ENCODE results near the gene FGGY. TPM values are rescaled to one million over a fixed set of nuclear protein-coding genes. Genes with fewer than 3 reads are reported as not detected.

Gene FGGY
- total RNA-seq, 1 experiment from 2014 or later: 4.7 TPM

DNA sequence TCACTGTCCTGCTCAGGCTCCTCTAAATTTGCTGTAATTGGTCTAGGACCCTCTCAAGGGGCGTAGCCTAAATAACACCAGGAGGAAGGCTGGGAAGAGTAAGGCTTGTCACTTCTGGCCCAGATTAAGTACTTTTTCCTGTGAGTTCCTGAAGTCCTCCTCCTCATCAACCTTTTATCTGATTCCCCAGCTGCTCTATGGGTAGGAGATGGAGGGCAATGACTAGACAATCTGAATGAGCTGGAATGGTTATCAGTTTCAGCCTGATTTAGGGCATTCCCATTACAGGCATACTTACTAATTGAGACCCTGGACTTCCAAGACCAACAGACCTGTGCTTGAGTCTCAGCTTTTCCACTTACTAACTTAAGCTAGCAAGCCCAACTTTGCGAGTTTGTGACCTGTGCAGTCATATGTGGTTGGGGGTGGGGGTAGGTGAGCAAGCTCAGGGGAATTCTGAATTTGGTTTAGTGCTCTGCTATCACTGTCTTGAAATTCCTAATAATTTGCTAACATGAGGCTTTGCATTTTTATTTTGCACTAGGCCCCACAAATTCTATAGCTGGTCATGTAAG lies 18.0 kb upstream of the FGGY start:
- no peak overlapping the region for H3K4me3 ChIP-seq (ENCODE audit: low read length)
- H3K9me2 ChIP-seq (replicated peaks; ENCODE audit: insufficient read depth, low read length): no peaks in the 10 kb centered on the region
- no peak overlapping the region for H3K9ac ChIP-seq (ENCODE audit: low read length)
- no peak for DNase-seq
- no peak overlapping the region for H3K4me2 ChIP-seq (ENCODE audit: low read depth, low read length, poor library complexity, severe bottlenecking)
- no peak overlapping the region for H2AFZ ChIP-seq (ENCODE audit: low read length)
- H3K4me1 ChIP-seq (ENCODE audit: low read length): peaks cover 9% of the 10 kb centered on the region
- H3K27me3 ChIP-seq (ENCODE audit: low read length): no peaks in the 10 kb centered on the region
- H4K20me1 ChIP-seq (ENCODE audit: insufficient read depth, low read depth, low read length): no peaks in the 10 kb centered on the region
- H3K36me3 ChIP-seq (ENCODE audit: insufficient read depth, low read length): no peaks in the 10 kb centered on the region
- H3K79me2 ChIP-seq (ENCODE audit: low read length): no peaks in the 10 kb centered on the region
- H3K27ac ChIP-seq (ENCODE audit: low read length): no peak overlapping the region
- no peaks in the 10 kb centered on the region for H3K9me3 ChIP-seq (ENCODE audit: low read length)

DNA sequence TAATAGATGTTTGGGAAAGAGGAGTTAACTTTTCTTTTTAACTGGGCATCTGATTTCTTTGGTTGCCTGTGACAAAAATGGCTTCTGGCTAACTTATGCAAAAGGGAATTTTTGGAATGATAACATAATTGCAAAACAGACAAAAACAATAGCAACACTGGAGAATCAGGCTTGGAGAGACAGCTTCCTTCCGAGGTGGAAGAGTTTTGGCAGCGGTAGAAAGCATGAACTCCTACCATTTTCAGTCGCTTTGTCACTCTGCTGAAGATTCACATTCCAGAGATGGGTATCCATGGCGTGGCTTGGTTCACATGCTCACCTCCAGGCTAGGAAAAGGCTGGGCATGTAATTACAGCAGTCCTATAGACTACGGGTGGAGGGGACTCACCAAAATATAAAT lies 17.2 kb upstream of the FGGY start:
- H3K4me1 ChIP-seq (ENCODE audit: low read length): peaks cover 9% of the 10 kb centered on the region
- H3K27me3 ChIP-seq (ENCODE audit: low read length): no peaks in the 10 kb centered on the region
- no peak overlapping the region for H3K4me2 ChIP-seq (ENCODE audit: low read depth, low read length, poor library complexity, severe bottlenecking)

GRCh38 chr1:59282951-59283350 lies 13.9 kb upstream of the FGGY start:
- no peak for DNase-seq
- Histone ChIP-seq H3K27me3 (ENCODE audit: low read length) (no peaks in the 10 kb centered on the region), H3K79me2 (ENCODE audit: low read length) (no peaks in the 10 kb centered on the region), H3K4me2 (ENCODE audit: low read depth, low read length, poor library complexity, severe bottlenecking) (no peak overlapping the region), H3K27ac (ENCODE audit: low read length) (no peak overlapping the region), H3K36me3 (ENCODE audit: insufficient read depth, low read length) (no peaks in the 10 kb centered on the region), H4K20me1 (ENCODE audit: insufficient read depth, low read depth, low read length) (no peaks in the 10 kb centered on the region), H3K4me3 (ENCODE audit: low read length) (no peak overlapping the region), H3K9me3 (ENCODE audit: low read length) (no peaks in the 10 kb centered on the region), H2AFZ (ENCODE audit: low read length) (no peak overlapping the region), H3K4me1 (ENCODE audit: low read length) (peaks cover 9% of the 10 kb centered on the region), H3K9ac (ENCODE audit: low read length) (no peak overlapping the region), H3K9me2 (replicated peaks; ENCODE audit: insufficient read depth, low read length) (no peaks in the 10 kb centered on the region)

More for the DNA sequence above, 17.2 kb upstream of the FGGY start:
- Histone ChIP-seq H3K9me2 (replicated peaks; ENCODE audit: insufficient read depth, low read length) (no peaks in the 10 kb centered on the region), H3K9ac (ENCODE audit: low read length) (no peak overlapping the region), H4K20me1 (ENCODE audit: insufficient read depth, low read depth, low read length) (no peaks in the 10 kb centered on the region), H3K4me3 (ENCODE audit: low read length) (no peak overlapping the region), H3K9me3 (ENCODE audit: low read length) (no peaks in the 10 kb centered on the region), H3K36me3 (ENCODE audit: insufficient read depth, low read length) (no peaks in the 10 kb centered on the region), H3K27ac (ENCODE audit: low read length) (no peak overlapping the region), H2AFZ (ENCODE audit: low read length) (no peak overlapping the region), H3K79me2 (ENCODE audit: low read length) (no peaks in the 10 kb centered on the region)
- no peak for DNase-seq

DNA sequence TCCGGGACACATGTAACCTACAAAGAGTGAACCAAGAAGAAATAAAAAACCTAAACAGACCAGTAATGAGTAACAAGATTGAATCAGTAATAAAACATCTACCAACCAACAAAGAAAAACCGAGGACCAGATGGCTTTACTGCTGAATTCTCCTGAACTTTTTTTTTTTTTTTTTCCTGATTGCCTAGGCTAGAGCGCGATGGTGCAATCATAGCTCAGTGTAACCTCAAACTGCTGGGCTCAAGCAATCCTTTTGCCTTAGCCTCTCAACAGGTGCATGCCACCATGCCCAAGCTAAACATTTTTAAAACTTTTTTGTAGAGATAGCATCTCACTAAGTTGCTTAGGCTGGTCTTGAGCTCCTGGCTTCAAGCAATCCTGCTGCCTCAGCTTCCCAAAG lies 11.2 kb upstream of the FGGY start:
- Histone ChIP-seq H3K4me1 (ENCODE audit: low read length) (peaks cover 2% of the 10 kb centered on the region), H3K9me3 (ENCODE audit: low read length) (no peaks in the 10 kb centered on the region)

DNA sequence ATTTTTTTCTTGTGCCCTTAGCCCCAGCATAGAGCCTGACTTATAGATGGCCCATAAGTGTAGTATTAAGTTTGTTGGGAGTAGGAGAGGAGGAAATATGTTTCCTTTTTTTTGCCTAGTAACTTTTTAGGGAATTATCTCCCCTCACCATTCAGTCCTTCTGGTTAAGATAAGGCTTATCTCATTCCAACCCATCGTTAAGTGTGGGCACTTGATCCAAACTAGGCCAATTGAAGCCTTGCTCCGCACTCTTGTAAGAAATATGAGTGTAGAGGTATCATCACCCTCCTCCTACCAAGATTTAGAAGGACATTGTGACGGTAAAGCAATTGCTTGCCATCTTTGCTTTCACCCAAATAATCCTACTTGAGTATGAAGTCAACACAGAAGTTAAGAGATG lies 8.8 kb upstream of the FGGY start:
- no peak for DNase-seq
- Histone ChIP-seq H2AFZ (ENCODE audit: low read length) (no peak overlapping the region), H3K36me3 (ENCODE audit: insufficient read depth, low read length) (no peaks in the 10 kb centered on the region), H3K27me3 (ENCODE audit: low read length) (no peaks in the 10 kb centered on the region), H4K20me1 (ENCODE audit: insufficient read depth, low read depth, low read length) (no peaks in the 10 kb centered on the region), H3K27ac (ENCODE audit: low read length) (no peak overlapping the region), H3K9me3 (ENCODE audit: low read length) (no peaks in the 10 kb centered on the region), H3K9ac (ENCODE audit: low read length) (no peak overlapping the region), H3K4me1 (ENCODE audit: low read length) (no peaks in the 10 kb centered on the region), H3K4me3 (ENCODE audit: low read length) (no peak overlapping the region), H3K79me2 (ENCODE audit: low read length) (no peaks in the 10 kb centered on the region), H3K4me2 (ENCODE audit: low read depth, low read length, poor library complexity, severe bottlenecking) (no peak overlapping the region), H3K9me2 (replicated peaks; ENCODE audit: insufficient read depth, low read length) (no peaks in the 10 kb centered on the region)

More for the DNA sequence above, 11.2 kb upstream of the FGGY start:
- no peak overlapping the region for H3K4me2 ChIP-seq (ENCODE audit: low read depth, low read length, poor library complexity, severe bottlenecking)
- H3K9ac ChIP-seq (ENCODE audit: low read length): no peak overlapping the region
- H2AFZ ChIP-seq (ENCODE audit: low read length): no peak overlapping the region
- no peaks in the 10 kb centered on the region for H3K27me3 ChIP-seq (ENCODE audit: low read length)
- no peak overlapping the region for H3K4me3 ChIP-seq (ENCODE audit: low read length)
- H3K79me2 ChIP-seq (ENCODE audit: low read length): no peaks in the 10 kb centered on the region
- H3K36me3 ChIP-seq (ENCODE audit: insufficient read depth, low read length): no peaks in the 10 kb centered on the region
- no peak overlapping the region for H3K27ac ChIP-seq (ENCODE audit: low read length)
- H4K20me1 ChIP-seq (ENCODE audit: insufficient read depth, low read depth, low read length): no peaks in the 10 kb centered on the region
- no peak for DNase-seq
- no peaks in the 10 kb centered on the region for H3K9me2 ChIP-seq (replicated peaks; ENCODE audit: insufficient read depth, low read length)

- no peaks in the 10 kb centered on the region for H4K20me1 ChIP-seq (ENCODE audit: insufficient read depth, low read depth, low read length)
- no peak for DNase-seq
- no peak overlapping the region for H3K9ac ChIP-seq (ENCODE audit: low read length)
- H3K4me2 ChIP-seq (ENCODE audit: low read depth, low read length, poor library complexity, severe bottlenecking): no peak overlapping the region
- H3K9me2 ChIP-seq (replicated peaks; ENCODE audit: insufficient read depth, low read length): no peaks in the 10 kb centered on the region
- H2AFZ ChIP-seq (ENCODE audit: low read length): no peak overlapping the region
- H3K36me3 ChIP-seq (ENCODE audit: insufficient read depth, low read length): no peaks in the 10 kb centered on the region
- no peak overlapping the region for H3K27ac ChIP-seq (ENCODE audit: low read length)
- no peaks in the 10 kb centered on the region for H3K9me3 ChIP-seq (ENCODE audit: low read length)
- H3K4me1 ChIP-seq (ENCODE audit: low read length): no peaks in the 10 kb centered on the region
- H3K27me3 ChIP-seq (ENCODE audit: low read length): no peaks in the 10 kb centered on the region
- no peak overlapping the region for H3K4me3 ChIP-seq (ENCODE audit: low read length)
- no peaks in the 10 kb centered on the region for H3K79me2 ChIP-seq (ENCODE audit: low read length)
These were observed 7.3 kb upstream of the FGGY start for GRCh38 chr1:59289570-59289969.

DNA sequence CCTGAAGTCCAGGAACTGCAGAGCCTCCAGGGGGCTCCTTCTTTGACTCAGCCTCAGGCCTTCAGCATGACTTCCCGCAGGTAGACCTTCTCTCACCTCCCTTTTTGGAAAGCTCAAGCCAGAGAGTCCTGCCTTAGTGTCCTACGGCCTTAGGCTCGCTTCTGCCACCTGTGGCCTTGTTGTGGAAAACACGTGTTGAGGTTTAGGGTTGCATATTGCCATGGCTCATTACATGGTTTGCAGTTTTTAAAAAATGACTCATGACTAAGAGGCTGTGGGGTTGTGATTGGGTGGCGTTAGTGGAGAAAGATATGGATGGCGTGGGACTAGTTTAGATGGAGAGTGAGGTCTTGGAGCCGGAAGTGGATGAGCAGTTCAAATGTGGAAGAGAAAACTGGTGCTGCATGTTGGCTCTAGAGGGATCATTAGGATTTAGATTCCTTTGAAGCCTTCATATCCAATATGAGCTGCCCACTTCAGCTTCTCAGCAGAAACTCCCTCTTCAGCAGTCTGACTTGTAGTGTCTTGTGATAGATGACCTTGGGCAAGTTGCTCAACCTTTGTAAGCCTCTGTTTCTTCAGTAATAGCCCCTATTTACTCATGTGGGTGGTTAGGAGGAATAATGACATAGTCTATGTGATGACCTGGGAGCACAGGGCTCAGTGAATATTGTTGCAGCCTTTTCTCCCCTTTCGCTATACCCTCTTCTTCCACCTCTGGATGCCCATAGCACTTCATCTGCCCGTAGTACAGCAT lies 6.5 kb upstream of the FGGY start:
- Histone ChIP-seq H3K27ac (ENCODE audit: low read length) (no peak overlapping the region), H2AFZ (ENCODE audit: low read length) (no peak overlapping the region), H3K9me3 (ENCODE audit: low read length) (no peaks in the 10 kb centered on the region), H3K36me3 (ENCODE audit: insufficient read depth, low read length) (no peaks in the 10 kb centered on the region), H4K20me1 (ENCODE audit: insufficient read depth, low read depth, low read length) (no peaks in the 10 kb centered on the region), H3K27me3 (ENCODE audit: low read length) (no peaks in the 10 kb centered on the region), H3K4me3 (ENCODE audit: low read length) (no peak overlapping the region), H3K4me2 (ENCODE audit: low read depth, low read length, poor library complexity, severe bottlenecking) (no peak overlapping the region), H3K79me2 (ENCODE audit: low read length) (no peaks in the 10 kb centered on the region), H3K4me1 (ENCODE audit: low read length) (no peaks in the 10 kb centered on the region), H3K9me2 (replicated peaks; ENCODE audit: insufficient read depth, low read length) (no peaks in the 10 kb centered on the region), H3K9ac (ENCODE audit: low read length) (no peak overlapping the region)
- DNase-seq: peak; percentile 75

GRCh38 chr1:59291561-59291960 lies 5.3 kb upstream of the FGGY start:
- no peak overlapping the region for H3K9ac ChIP-seq (ENCODE audit: low read length)
- no peaks in the 10 kb centered on the region for H3K79me2 ChIP-seq (ENCODE audit: low read length)
- H3K4me3 ChIP-seq (ENCODE audit: low read length): no peak overlapping the region
- H3K36me3 ChIP-seq (ENCODE audit: insufficient read depth, low read length): no peaks in the 10 kb centered on the region
- DNase-seq: no peak
- no peaks in the 10 kb centered on the region for H3K27me3 ChIP-seq (ENCODE audit: low read length)
- H2AFZ ChIP-seq (ENCODE audit: low read length): no peak overlapping the region
- H3K9me2 ChIP-seq (replicated peaks; ENCODE audit: insufficient read depth, low read length): no peaks in the 10 kb centered on the region
- H4K20me1 ChIP-seq (ENCODE audit: insufficient read depth, low read depth, low read length): no peaks in the 10 kb centered on the region
- no peak overlapping the region for H3K4me2 ChIP-seq (ENCODE audit: low read depth, low read length, poor library complexity, severe bottlenecking)
- H3K9me3 ChIP-seq (ENCODE audit: low read length): no peaks in the 10 kb centered on the region
- peaks cover 6% of the 10 kb centered on the region for H3K4me1 ChIP-seq (ENCODE audit: low read length)
- H3K27ac ChIP-seq (ENCODE audit: low read length): no peak overlapping the region
